ENCODE measurements around the gene MRPL40.
"Not testable (repeated sequence)": the region's sequence is repeated elsewhere in the genome, so short reads cannot be mapped to it uniquely, and the experiment has no call there.

The MRPL40 gene

GRCh38 chr22:19407649-19408606 lies 24.4 kb upstream of the MRPL40 start:
- no peak for DNase-seq

GRCh38 chr22:19410941-19411689 lies 21.2 kb upstream of the MRPL40 start:
- no peak for DNase-seq

GRCh38 chr22:19411690-19412045 lies 20.7 kb upstream of the MRPL40 start:
- DNase-seq: no peak

GRCh38 chr22:19412478-19412877 lies 19.9 kb upstream of the MRPL40 start:
- DNase-seq: no peak

GRCh38 chr22:19412923-19413322 lies 19.4 kb upstream of the MRPL40 start:
- no peak for DNase-seq

GRCh38 chr22:19419086-19419463 lies 13.3 kb upstream of the MRPL40 start:
- no peak for DNase-seq

- DNase-seq: peak; percentile 24
These were observed 12.7 kb upstream of the MRPL40 start for GRCh38 chr22:19419464-19420178.

GRCh38 chr22:19420321-19420720 lies 12.0 kb upstream of the MRPL40 start:
- DNase-seq: no peak

- no peak for DNase-seq
These were observed 9.7 kb upstream of the MRPL40 start for GRCh38 chr22:19422440-19423301.

GRCh38 chr22:19424186-19424500 lies 8.2 kb upstream of the MRPL40 start:
- DNase-seq: no peak

- peak; percentile 37 for DNase-seq
These were observed 2.1 kb upstream of the MRPL40 start for GRCh38 chr22:19429950-19430889.

- DNase-seq: peak; percentile 24
These were observed 1.3 kb upstream of the MRPL40 start for GRCh38 chr22:19430890-19431541.

- peak; percentile 85 for DNase-seq
These were observed 654 bp upstream of the MRPL40 start, which contains the start of gene HIRA for GRCh38 chr22:19431649-19432132. TSS of gene HIRA (minus strand) at chr22:19431733. CDS start at chr22:19431476, 257 bp downstream.

GRCh38 chr22:19434401-19434800 lies 2.1 kb downstream of the MRPL40 start:
- no peak for DNase-seq

- DNase-seq: no peak
These were observed 2.7 kb downstream of the MRPL40 start for GRCh38 chr22:19434829-19435580.

- not testable (repeated sequence) for DNase-seq
These were observed 4.3 kb downstream of the MRPL40 start for GRCh38 chr22:19436444-19437161.

- DNase-seq: no peak
These were observed 6.0 kb downstream of the MRPL40 start for GRCh38 chr22:19438298-19438697.

- no peak for DNase-seq
These were observed 8.3 kb downstream of the MRPL40 start for GRCh38 chr22:19440411-19441195.

Data from activated naive CD4-positive, alpha-beta T cell treated with anti-CD3 and anti-CD28 coated beads, Interleukin-2, amount 50 U/mL, for 16 hours (primary cell).